LNCaP clone FGC (cell line): Measurements from ENCODE around the gene TRPV2.

Experiments
- DNase-seq: peaks from one replicate; pipeline ENCODE4 v3.0.0-alpha.2; 2011; ENCODE audit warnings: low read depth
- H3K4me3 ChIP-seq: 2 replicates; pipeline ENCODE4 v1.5.1; 2011; ENCODE audit warnings: mild to moderate bottlenecking, low read depth, low read length, control low read depth
- CTCF ChIP-seq: IDR thresholded peaks from 2 replicates; pipeline ENCODE4 v1.5.1; 2012; ENCODE audit warnings: mild to moderate bottlenecking; ENCODE audit not compliant: control insufficient read depth, insufficient read depth; ENCODE audit errors: extremely low read depth

TRPV2 gene

GRCh38 chr17:16478649-16479048 lies 63.3 kb downstream of the TRPV2 start:
- no peak for TF ChIP-seq CTCF
- no peak for DNase-seq
- H3K4me3 ChIP-seq, result no peak overlapping the region

- DNase-seq, result no peak
- no peak for TF ChIP-seq CTCF
- H3K4me3 ChIP-seq, result no peak overlapping the region
These were observed 63.9 kb downstream of the TRPV2 start for GRCh38 chr17:16479264-16479663.

GRCh38 chr17:16480995-16481394 lies 65.6 kb downstream of the TRPV2 start:
- TF ChIP-seq CTCF, result no peak
- DNase-seq, result no peak

GRCh38 chr17:16482253-16482652 lies 66.9 kb downstream of the TRPV2 start:
- no peak for TF ChIP-seq CTCF
- DNase-seq, result no peak
- no peak overlapping the region for H3K4me3 ChIP-seq

More at GRCh38 chr17:16480995-16481394, 65.6 kb downstream of the TRPV2 start:
- no peak overlapping the region for H3K4me3 ChIP-seq

GRCh38 chr17:16483021-16483645 lies 67.8 kb downstream of the TRPV2 start:
- no peak overlapping the region for H3K4me3 ChIP-seq
- DNase-seq, result no peak
- TF ChIP-seq CTCF, result no peak

- no peak for DNase-seq
- H3K4me3 ChIP-seq, result no peak overlapping the region
- no peak for TF ChIP-seq CTCF
These were observed 69.2 kb downstream of the TRPV2 start for GRCh38 chr17:16484445-16485175.
